Measurements from ENCODE around the gene FCHSD1. TPM values are rescaled to one million over a fixed set of nuclear protein-coding genes. Genes with fewer than 3 reads are reported as not detected.

Gene FCHSD1
- total RNA-seq, 1 experiment from 2014 or later, result 37.2 TPM

- TF ChIP-seq EZH2 (IDR thresholded peaks at IDR 0.05) (no peak), ZNF274 (IDR thresholded peaks at IDR 0.05; ENCODE audit: low read depth, low read length) (no peak), MAX (IDR thresholded peaks at IDR 0.05) (no peak), REST (IDR thresholded peaks at IDR 0.05; ENCODE audit: low read depth) (no peak), ZBTB33 (IDR thresholded peaks at IDR 0.05; ENCODE audit: extremely low read depth, insufficient replicate concordance, low read length) (no peak), JUND (IDR thresholded peaks at IDR 0.05) (no peak), FOSL1 (IDR thresholded peaks at IDR 0.05; ENCODE audit: low read depth) (no peak), SP1 (IDR thresholded peaks at IDR 0.05; ENCODE audit: low read depth) (no peak), EZH2phosphoT487 (IDR thresholded peaks at IDR 0.05; ENCODE audit: borderline replicate concordance) (no peak), SRF (IDR thresholded peaks at IDR 0.05; ENCODE audit: low read depth) (no peak)
- H3K9me2 ChIP-seq (ENCODE audit: insufficient read depth), result no peaks in the 10 kb centered on the region
- no peak for ATAC-seq
- no peaks in the 10 kb centered on the region for H3K9me3 ChIP-seq (ENCODE audit: control insufficient read depth in 1 of 2, insufficient read depth in 1 of 2, low read depth in 1 of 2, low read length in 2 of 2)
- H3K9ac ChIP-seq (ENCODE audit: low read length), result no peak overlapping the region
- peaks cover 15% of the 10 kb centered on the region; the same call in 1 of the 2 replicates for H4K20me1 ChIP-seq (ENCODE audit: insufficient read depth)
- peaks cover 97% of the 10 kb centered on the region for H3K79me2 ChIP-seq (ENCODE audit: insufficient read depth, low read length)
- no peak overlapping the region for H3K4me3 ChIP-seq (replicated peaks in 1 of 2; ENCODE audit: low read depth in 1 of 2, low read length in 2 of 2)
- H3K27me3 ChIP-seq (ENCODE audit: insufficient read depth, low read length), result no peaks in the 10 kb centered on the region
- BruUV-seq (replicated peaks), result no TSS peak
- H3K4me2 ChIP-seq (ENCODE audit: low read length), result no peak overlapping the region
- H2AFZ ChIP-seq (ENCODE audit: low read depth, low read length, poor library complexity, severe bottlenecking), result no peak overlapping the region
- 0 out of 4 replicates have a peak, but pooled peaks cover 0 to 5% of the 10 kb centered on the region in 2 experiments for H3K4me1 ChIP-seq (ENCODE audit: control insufficient read depth in 1 of 2, insufficient read depth in 2 of 2, low read length in 2 of 2)
- H3K27ac ChIP-seq (ENCODE audit: low read depth, low read length), result no peak overlapping the region
- no peak for DNase-seq (ENCODE audit: low read depth, low spot score)
- H3K36me3 ChIP-seq (ENCODE audit: control insufficient read depth in 1 of 2, insufficient read depth in 2 of 2, low read length in 2 of 2), result no peaks in the 10 kb centered on the region
- ChIA-PET POLR2A (no interaction called here), CTCF (interaction anchor here (1.3 to 2.7 kb wide), 2 partner anchors 21 to 34 kb away, joined by 3 to 16 read pairs; partner anchors contain the start of gene DIAPH1), RAD21 (ENCODE audit: low non-redundant PET in 1 of 2, low total read pairs in 2 of 2, uncharacterized antibody in 2 of 2, unreplicated experiment in 2 of 2) (no interaction called here)
- intact Hi-C loops (cut with micrococcal nuclease), result no loop called here
Observed at GRCh38 chr5:141597814-141598213, 53.4 kb downstream of the FCHSD1 start.
